NCI-H2081 treated with DMSO at 0.1 percent for 48 hours (cell line): Measurements from ENCODE around the gene VWA5B2.

Experiments
- DNase-seq: peaks from one replicate; lab custom pipeline; 2025; lab: John Stamatoyannopoulos, UW

The VWA5B2 gene

GRCh38 chr3:184275961-184276910, 46.9 kb downstream of the VWA5B2 start, which contains the start of gene ECE2:
Gene ECE2 (plus strand): TSS chr3:184276022. CDS start chr3:184276154, 132 bp downstream.
- DNase-seq, result no peak

GRCh38 chr3:184277366-184277765, 48.0 kb downstream of the VWA5B2 start:
- DNase-seq, result no peak

- no peak for DNase-seq
Observed at GRCh38 chr3:184282941-184283340, 53.6 kb downstream of the VWA5B2 start.

GRCh38 chr3:184283681-184284080, 54.3 kb downstream of the VWA5B2 start:
- DNase-seq, result no peak

GRCh38 chr3:184284696-184285095, 55.3 kb downstream of the VWA5B2 start:
- peak; percentile 82 for DNase-seq

DNA sequence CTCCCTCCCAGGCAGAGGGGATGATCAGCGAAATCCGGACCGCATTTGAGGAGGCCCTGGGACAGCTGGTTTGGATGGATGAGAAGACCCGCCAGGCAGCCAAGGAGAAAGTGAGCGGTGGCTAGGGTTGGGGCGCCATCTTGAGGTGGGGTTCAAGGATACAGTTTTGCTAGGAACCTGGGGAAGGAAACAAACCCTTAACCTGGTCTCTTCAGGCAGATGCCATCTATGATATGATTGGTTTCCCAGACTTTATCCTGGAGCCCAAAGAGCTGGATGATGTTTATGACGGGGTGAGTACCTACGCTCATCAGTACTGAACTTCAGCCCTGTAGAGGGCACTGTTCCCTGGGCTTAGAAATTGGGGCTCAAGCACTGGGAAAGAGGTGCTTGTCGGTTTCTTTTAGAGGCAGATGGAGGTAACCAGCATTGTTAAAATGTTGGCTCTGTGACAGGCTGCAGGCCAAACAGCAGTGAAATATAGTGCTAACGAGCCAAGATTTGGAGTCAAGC, 60.1 kb downstream of the VWA5B2 start:
- no peak for DNase-seq

DNA sequence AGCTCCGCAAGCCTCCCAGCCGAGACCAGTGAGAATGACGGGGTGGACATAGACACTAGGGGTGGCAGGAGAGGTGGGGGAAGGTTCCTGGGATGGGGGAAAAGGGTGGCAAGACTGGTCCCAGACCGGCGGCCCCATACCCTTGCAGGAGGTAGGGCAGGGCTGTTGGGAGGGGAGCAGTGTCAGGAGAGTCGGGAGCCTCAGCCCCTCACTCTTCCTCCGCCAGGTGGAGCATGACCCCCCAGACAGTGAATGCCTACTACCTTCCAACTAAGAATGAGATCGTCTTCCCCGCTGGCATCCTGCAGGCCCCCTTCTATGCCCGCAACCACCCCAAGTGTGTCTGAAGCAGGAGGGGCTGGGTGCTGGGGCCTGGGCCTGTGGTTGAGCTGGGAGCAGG, 60.9 kb downstream of the VWA5B2 start:
- no peak for DNase-seq

DNA sequence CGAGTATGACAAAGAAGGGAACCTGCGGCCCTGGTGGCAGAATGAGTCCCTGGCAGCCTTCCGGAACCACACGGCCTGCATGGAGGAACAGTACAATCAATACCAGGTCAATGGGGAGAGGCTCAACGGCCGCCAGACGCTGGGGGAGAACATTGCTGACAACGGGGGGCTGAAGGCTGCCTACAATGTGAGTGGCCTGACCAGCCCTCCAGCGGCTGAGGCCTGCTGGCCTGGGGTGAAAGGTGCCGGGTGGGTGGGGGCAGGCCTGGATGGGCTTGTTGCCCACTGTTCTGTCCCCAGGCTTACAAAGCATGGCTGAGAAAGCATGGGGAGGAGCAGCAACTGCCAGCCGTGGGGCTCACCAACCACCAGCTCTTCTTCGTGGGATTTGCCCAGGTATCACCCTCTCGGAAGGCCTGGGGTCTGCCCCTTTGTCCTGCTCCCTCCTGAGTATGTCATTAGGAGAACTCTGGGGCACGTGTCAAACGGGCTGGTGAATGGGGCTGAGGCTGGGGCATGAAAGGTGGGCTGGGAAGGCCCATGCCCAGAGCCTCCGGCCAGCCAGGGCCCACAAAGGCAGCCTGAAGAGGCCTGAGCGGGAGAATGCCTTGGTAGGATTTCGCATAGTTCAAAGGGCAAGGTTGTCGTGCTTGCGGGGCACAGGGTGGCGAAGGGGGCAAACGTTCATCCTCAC, 61.8 kb downstream of the VWA5B2 start:
- DNase-seq, result no peak
